ENCODE data around the gene ESPN. TPM values are rescaled to one million over a fixed set of nuclear protein-coding genes. Genes with fewer than 3 reads are reported as not detected.

ESPN gene
- total RNA-seq, 1 experiment from 2014 or later, result 53.1 TPM

DNA sequence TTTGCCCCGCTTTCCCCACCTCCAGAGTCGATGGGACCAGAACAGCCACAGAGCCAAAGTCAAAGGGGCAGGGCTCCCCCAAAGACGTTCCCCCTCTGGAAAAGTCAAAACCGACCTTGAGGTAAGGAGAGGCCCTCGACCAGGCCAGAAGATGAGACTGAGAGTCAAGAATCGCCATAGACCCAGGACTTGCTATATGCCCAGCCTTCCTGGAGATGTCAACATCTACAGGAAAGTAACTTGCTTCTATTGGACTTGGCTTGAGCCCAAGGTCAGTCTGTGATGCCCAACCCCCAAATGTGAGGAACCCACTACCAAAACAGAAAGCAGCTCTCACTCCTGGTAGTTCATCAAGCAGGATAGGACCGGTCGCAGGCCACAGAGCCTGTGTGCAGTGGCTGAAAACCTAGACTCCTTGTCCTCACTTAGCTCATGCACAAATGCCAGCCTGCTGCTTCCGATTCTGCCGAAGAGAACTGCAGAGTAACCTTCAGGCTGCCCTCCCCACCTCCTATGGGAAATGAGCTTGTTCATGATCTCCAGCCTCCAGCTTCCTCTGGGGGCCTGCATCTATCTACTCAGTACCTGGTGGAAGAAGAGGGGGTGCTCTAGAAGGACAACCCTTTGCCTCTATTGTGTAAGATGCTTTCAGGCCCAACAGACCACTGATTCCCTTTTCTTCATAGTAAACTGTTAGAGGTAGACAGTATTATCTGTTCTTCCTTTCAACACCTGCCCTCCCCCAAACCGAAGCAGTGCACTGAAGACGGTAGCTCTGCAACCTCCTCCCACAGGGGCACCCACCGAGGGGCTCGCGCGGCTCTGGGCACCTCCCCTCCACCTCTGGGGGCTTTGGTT is 32.4 kb upstream of the ESPN start:
- peaks cover 13% of the 10 kb centered on the region for H3K27me3 Mint-ChIP-seq (ENCODE audit: low read depth)
- H3K27ac ChIP-seq (ENCODE audit: insufficient read length, low read depth, low read length), result no peak overlapping the region
- peaks cover 2% of the 10 kb centered on the region for H3K79me1 ChIP-seq (ENCODE audit: insufficient read depth, low read depth, low read length, poor library complexity, severe bottlenecking)
- no peak overlapping the region for H4K91ac ChIP-seq (ENCODE audit: insufficient read length, low read depth, low read length)
- H3K18ac ChIP-seq (ENCODE audit: insufficient read length, low read depth, low read length), result no peak overlapping the region
- H4K8ac ChIP-seq (replicated peaks; ENCODE audit: insufficient read length, low read depth, low read length), result no peak overlapping the region
- H3K4ac ChIP-seq (ENCODE audit: low read depth, low read length), result no peak overlapping the region
- no peaks in the 10 kb centered on the region for H4K20me1 ChIP-seq (ENCODE audit: control insufficient read depth, insufficient read depth, insufficient read length)
- H3K27me3 ChIP-seq (ENCODE audit: insufficient read depth, low read length), result no peaks in the 10 kb centered on the region
- H2AK5ac ChIP-seq (ENCODE audit: insufficient read length, low read length), result no peak overlapping the region
- H3K9me3 Mint-ChIP-seq, result no peaks in the 10 kb centered on the region
- H2BK12ac ChIP-seq (ENCODE audit: insufficient read length, low read depth, low read length), result no peak overlapping the region
- no peak overlapping the region for H2BK20ac ChIP-seq (ENCODE audit: low read depth, low read length, poor library complexity, severe bottlenecking)
- TF ChIP-seq, protein P1, sequence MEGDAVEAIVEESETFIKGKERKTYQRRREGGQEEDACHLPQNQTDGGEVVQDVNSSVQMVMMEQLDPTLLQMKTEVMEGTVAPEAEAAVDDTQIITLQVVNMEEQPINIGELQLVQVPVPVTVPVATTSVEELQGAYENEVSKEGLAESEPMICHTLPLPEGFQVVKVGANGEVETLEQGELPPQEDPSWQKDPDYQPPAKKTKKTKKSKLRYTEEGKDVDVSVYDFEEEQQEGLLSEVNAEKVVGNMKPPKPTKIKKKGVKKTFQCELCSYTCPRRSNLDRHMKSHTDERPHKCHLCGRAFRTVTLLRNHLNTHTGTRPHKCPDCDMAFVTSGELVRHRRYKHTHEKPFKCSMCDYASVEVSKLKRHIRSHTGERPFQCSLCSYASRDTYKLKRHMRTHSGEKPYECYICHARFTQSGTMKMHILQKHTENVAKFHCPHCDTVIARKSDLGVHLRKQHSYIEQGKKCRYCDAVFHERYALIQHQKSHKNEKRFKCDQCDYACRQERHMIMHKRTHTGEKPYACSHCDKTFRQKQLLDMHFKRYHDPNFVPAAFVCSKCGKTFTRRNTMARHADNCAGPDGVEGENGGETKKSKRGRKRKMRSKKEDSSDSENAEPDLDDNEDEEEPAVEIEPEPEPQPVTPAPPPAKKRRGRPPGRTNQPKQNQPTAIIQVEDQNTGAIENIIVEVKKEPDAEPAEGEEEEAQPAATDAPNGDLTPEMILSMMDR (conservative IDR thresholded peaks at IDR 0.05), result no peak
- H3K4me3 Mint-ChIP-seq, result peak overlapping the region; percentile 81 to 91
- peaks cover 11% of the 10 kb centered on the region for H3K23me2 ChIP-seq (ENCODE audit: insufficient read length, low read depth, low read length, poor library complexity, severe bottlenecking)
- H3K14ac ChIP-seq (ENCODE audit: insufficient read depth, low read length), result no peak overlapping the region
- H3K4me2 ChIP-seq (ENCODE audit: insufficient read depth, insufficient read length, low read length), result peak overlapping the region; percentile 80
- H3K79me2 ChIP-seq (ENCODE audit: insufficient read depth, low read length), result peaks cover 20% of the 10 kb centered on the region; the same call in 1 of the 2 replicates
- DNase-seq, result no peak
- no peak overlapping the region for H3K23ac ChIP-seq (ENCODE audit: insufficient read length, low read depth, low read length)
- no peak overlapping the region for H3T11ph ChIP-seq (ENCODE audit: low read length)
- no peak overlapping the region for H2BK5ac ChIP-seq (ENCODE audit: insufficient read length, low read length)
- H3K4me1 ChIP-seq (ENCODE audit: insufficient read depth, low read length), result no peaks in the 10 kb centered on the region; the same call in 1 of the 2 replicates
- H3K36me3 Mint-ChIP-seq (ENCODE audit: insufficient read depth in 1 of 3, low read depth in 3 of 3), result peaks cover 5 to 15% (median 15%) of the 10 kb centered on the region in 3 experiments
- H3K4me1 Mint-ChIP-seq, result peaks cover 18 to 19% of the 10 kb centered on the region in 2 experiments
- no peak overlapping the region for H4K5ac ChIP-seq (ENCODE audit: insufficient read length, low read depth, low read length)
- H3K27ac Mint-ChIP-seq, result 0 out of 7 replicates have a peak overlapping the region, but pooled peaks of 1 of the 3 experiments have one; percentile 28
- H2AFZ ChIP-seq (ENCODE audit: low read length), result no peak overlapping the region
- no peaks in the 10 kb centered on the region for H3K9me3 ChIP-seq (ENCODE audit: control insufficient read depth, low read depth, low read length)
- WGBS (ENCODE audit: extremely low coverage, insufficient read length, low lambda C conversion rate), result no CpG with 5 or more reads among the region's 16 CpGs
- no peak overlapping the region for H3K56ac ChIP-seq (ENCODE audit: insufficient read length, low read depth, low read length)
- no peak overlapping the region for H2BK15ac ChIP-seq (ENCODE audit: low read depth, low read length)
- no peak overlapping the region for H2BK120ac ChIP-seq (ENCODE audit: low read depth, low read length, poor library complexity, severe bottlenecking)
- H3K9ac ChIP-seq (ENCODE audit: extremely low read depth, insufficient read length, low read length), result peak overlapping the region; percentile 56
